ENCODE measurements around the gene REX1BD. TPM values are rescaled to one million over a fixed set of nuclear protein-coding genes. Genes with fewer than 3 reads are reported as not detected.

REX1BD gene
- total and polyA plus RNA-seq, 2 donors (not counting 3 experiments of a cell fraction or from before 2014, with no cell fraction given), result 64.4 to 90.9 TPM

DNA sequence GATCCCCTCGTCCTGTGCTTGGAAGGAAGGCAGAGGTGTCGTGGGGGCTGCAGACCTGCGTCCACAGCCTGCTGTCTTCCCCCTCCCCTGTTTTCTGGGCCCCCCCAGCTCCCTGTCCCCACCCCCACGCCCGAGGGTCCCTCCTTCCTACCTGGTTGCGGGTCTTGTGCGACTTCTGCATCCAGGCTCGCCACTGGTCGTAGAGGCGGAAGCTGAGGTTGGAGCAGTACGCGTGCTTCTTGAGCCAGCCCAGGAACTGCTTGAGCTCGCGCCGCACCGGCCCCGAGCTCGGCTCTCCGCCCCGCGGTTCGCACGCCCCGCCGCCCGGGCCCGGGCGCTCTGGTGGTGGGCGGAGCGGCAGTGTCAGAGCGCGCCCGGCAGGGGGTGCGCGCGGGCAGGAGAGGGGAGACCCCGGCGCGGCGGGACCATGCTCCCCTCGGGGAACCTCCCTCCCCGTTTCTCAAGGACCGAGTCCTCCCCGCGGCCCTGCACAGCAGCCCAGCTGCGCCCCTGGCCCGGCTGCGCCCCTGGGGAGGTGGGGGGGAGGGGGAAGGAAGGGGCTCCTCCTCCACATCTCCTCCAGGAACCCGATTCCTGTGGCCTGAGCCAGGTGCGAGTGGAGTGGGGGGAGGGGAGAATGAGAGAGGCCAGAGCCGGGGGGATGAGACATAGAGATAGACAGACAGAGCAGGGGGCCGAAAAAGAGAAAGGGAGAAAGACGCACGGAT lies 5.7 kb downstream of the REX1BD start:
- Histone ChIP-seq H3K9me3 (replicated peaks; ENCODE audit: control insufficient read depth, insufficient read depth, low read length) (no peaks in the 10 kb centered on the region), H3K79me2 (ENCODE audit: control insufficient read depth, insufficient read depth, low read length) (no peaks in the 10 kb centered on the region), H4K20me1 (replicated peaks; ENCODE audit: control insufficient read depth, extremely low read depth, insufficient read depth, low read length) (no peaks in the 10 kb centered on the region), H3K27ac (ENCODE audit: insufficient read depth, low read depth, low read length) (no peak overlapping the region), H3K36me3 (ENCODE audit: control insufficient read depth in 2 of 2, extremely low read depth in 1 of 2, insufficient read depth in 2 of 2, low read length in 2 of 2) (peaks cover 0 to 2% of the 10 kb centered on the region in 2 experiments), H3K9me1 (replicated peaks; ENCODE audit: control insufficient read depth, extremely low read depth, insufficient read depth, low read length) (no peaks in the 10 kb centered on the region), H3K27me3 (ENCODE audit: control insufficient read depth in 2 of 2, insufficient read depth in 2 of 2, low read length in 2 of 2) (no peaks in the 10 kb centered on the region), H3K9ac (replicated peaks; ENCODE audit: extremely low read depth, insufficient read depth, low read length) (no peak overlapping the region), H3K4me3 (replicated peaks in 1 of 3; ENCODE audit: insufficient read depth in 1 of 3, low read depth in 1 of 3, low read length in 3 of 3) (peak overlapping the region in 2 of 3 experiments; percentile 14 to 25), H3K4me1 (ENCODE audit: control insufficient read depth, extremely low read depth, insufficient read depth, low read length) (peaks cover 12% of the 10 kb centered on the region), H2AFZ (ENCODE audit: low read depth, low read length) (peak overlapping the region; percentile 55), H3K4me2 (ENCODE audit: insufficient read depth, low read length) (peak overlapping the region; percentile 41)
- dilution Hi-C loops (cut with MboI; ENCODE audit: extremely low pct_ligation_motif_present, low sequenced_read_pairs), result no loop called here
- peak; percentile 80 for DNase-seq (ENCODE audit: low read depth, low spot score)
- intact Hi-C loops (cut with micrococcal nuclease), result loop anchor here (1.0 kb wide), 4 partner anchors 81 to 325 kb away; partner anchors contain the start of genes COPE and DDX49
- POLR2A ChIA-PET, result interaction anchor here (0.9 kb wide), 1 partner anchor 74 kb away, joined by 5 read pairs; no protein-coding TSS in a partner anchor
- no TSS peak for BruUV-seq (replicated peaks)
- CTCF ChIA-PET, result interaction anchor here (0.6 to 4.4 kb wide), 41 partner anchors 9 to 393 kb away, joined by 3 to 65 read pairs (median 4); partner anchors contain the start of genes COMP, DDX49, UBA52 and UPF1
- peak; percentile 76 for FAIRE-seq
- TF ChIP-seq, protein P1, sequence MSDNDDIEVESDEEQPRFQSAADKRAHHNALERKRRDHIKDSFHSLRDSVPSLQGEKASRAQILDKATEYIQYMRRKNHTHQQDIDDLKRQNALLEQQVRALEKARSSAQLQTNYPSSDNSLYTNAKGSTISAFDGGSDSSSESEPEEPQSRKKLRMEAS (IDR thresholded peaks at IDR 0.05; ENCODE audit: insufficient read depth, insufficient read length), result peak; percentile 17
- no peak for TF ChIP-seq GATA2 (IDR thresholded peaks at IDR 0.05; ENCODE audit: insufficient read depth, insufficient read length, low read depth, low read length)
- TF ChIP-seq POLR2AphosphoS5 (IDR thresholded peaks at IDR 0.05; ENCODE audit: insufficient read depth, low read depth, low read length), result peak; percentile 65
- TF ChIP-seq, protein P2, sequence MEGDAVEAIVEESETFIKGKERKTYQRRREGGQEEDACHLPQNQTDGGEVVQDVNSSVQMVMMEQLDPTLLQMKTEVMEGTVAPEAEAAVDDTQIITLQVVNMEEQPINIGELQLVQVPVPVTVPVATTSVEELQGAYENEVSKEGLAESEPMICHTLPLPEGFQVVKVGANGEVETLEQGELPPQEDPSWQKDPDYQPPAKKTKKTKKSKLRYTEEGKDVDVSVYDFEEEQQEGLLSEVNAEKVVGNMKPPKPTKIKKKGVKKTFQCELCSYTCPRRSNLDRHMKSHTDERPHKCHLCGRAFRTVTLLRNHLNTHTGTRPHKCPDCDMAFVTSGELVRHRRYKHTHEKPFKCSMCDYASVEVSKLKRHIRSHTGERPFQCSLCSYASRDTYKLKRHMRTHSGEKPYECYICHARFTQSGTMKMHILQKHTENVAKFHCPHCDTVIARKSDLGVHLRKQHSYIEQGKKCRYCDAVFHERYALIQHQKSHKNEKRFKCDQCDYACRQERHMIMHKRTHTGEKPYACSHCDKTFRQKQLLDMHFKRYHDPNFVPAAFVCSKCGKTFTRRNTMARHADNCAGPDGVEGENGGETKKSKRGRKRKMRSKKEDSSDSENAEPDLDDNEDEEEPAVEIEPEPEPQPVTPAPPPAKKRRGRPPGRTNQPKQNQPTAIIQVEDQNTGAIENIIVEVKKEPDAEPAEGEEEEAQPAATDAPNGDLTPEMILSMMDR (IDR thresholded peaks at IDR 0.05; ENCODE audit: extremely low read depth in 1 of 2, insufficient read depth in 1 of 2, low read depth in 1 of 2, low read length in 2 of 2), result peak; percentile 71 to 90
